ENCODE data around the gene CTXND2.

DNA sequence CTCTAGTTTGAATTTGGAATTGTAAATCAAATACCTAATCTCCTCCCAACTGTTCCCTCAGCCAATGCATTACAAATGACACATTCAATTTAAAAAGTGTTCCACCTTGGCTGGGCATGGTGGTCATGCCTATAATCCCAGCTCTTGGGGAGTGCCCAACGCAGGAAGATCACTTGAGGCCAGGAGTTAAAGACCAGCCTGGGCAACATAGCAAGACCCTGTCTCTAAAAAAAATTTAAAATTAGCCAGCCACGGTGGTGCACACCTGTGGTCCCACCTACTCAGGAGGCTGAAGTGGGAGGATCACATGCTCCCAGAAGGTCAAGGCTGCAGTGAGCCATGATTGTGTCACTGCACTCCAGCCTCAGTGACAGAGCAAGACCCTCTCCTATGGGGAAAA lies 14.4 kb upstream of the CTXND2 start:
- TF ChIP-seq, protein P1, sequence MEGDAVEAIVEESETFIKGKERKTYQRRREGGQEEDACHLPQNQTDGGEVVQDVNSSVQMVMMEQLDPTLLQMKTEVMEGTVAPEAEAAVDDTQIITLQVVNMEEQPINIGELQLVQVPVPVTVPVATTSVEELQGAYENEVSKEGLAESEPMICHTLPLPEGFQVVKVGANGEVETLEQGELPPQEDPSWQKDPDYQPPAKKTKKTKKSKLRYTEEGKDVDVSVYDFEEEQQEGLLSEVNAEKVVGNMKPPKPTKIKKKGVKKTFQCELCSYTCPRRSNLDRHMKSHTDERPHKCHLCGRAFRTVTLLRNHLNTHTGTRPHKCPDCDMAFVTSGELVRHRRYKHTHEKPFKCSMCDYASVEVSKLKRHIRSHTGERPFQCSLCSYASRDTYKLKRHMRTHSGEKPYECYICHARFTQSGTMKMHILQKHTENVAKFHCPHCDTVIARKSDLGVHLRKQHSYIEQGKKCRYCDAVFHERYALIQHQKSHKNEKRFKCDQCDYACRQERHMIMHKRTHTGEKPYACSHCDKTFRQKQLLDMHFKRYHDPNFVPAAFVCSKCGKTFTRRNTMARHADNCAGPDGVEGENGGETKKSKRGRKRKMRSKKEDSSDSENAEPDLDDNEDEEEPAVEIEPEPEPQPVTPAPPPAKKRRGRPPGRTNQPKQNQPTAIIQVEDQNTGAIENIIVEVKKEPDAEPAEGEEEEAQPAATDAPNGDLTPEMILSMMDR (IDR thresholded peaks at IDR 0.05), result no peak
- TF ChIP-seq POLR2AphosphoS5 (IDR thresholded peaks at IDR 0.05), result no peak
- TF ChIP-seq EP300 (IDR thresholded peaks at IDR 0.05), result no peak

Data from stomach (tissue), 4 donors.